ENCODE results near the gene GPX7. TPM values are rescaled to one million over a fixed set of nuclear protein-coding genes. Genes with fewer than 3 reads are reported as not detected.
A peak's percentile ranks its signal among the peaks of the same experiment; 100 is the strongest.

GPX7 gene
- total RNA-seq, 1 donor from 2014 or later = 96.0 TPM

DNA sequence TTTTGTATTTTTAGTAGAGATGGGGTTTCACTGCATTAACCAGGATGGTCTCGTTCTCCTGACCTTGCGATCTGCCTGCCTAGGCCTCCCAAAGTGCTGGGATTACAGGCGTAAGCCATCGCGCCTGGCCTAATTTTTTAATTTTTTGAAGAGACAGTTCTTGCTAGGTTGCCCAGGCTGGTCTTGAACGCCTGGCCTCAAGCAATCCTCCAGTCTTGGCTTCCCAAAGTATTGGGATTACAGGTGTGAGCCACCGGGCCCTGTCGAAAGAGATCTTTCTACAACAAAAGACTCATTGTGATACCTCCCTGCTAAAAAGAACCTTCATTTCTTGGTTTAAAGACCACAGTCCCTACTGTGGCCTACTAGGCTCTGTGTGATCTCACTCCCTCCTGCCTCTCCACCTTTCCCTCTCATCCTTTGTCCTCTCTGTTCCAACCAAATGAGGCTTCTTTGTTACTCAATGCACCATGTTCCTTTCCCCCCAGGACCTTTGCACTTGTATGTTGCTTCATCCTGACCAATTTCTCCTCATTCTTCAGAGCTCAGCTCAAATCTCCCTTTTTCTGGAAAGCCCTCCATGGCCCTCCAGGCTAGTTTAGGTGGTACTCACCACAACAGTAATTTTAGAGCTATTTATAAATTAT, 1.5 kb upstream of the GPX7 start:
- H3K36me3 ChIP-seq (ENCODE audit: control insufficient read depth in 3 of 3, insufficient read depth in 3 of 3, low read length in 3 of 3) = no peaks in the 10 kb centered on the region
- H3K27me3 ChIP-seq (ENCODE audit: control insufficient read depth in 3 of 3, insufficient read depth in 3 of 3, low read length in 3 of 3) = no peaks in the 10 kb centered on the region
- peaks cover 41 to 47% (median 43%) of the 10 kb centered on the region in 3 donors for H3K4me1 ChIP-seq (ENCODE audit: control insufficient read depth in 3 of 3, insufficient read depth in 3 of 3, low read length in 3 of 3)
- no peak overlapping the region for H3K4me3 ChIP-seq (ENCODE audit: low read length in 3 of 3)
- no peaks in the 10 kb centered on the region for H3K9me3 ChIP-seq (ENCODE audit: control insufficient read depth in 3 of 3, low read length in 3 of 3)
- peak overlapping the region in 1 of 3 donors; percentile 2 for H3K9ac ChIP-seq (ENCODE audit: low read depth in 1 of 3, low read length in 3 of 3)
- H3K27ac ChIP-seq (ENCODE audit: low read depth, low read length) = no peak overlapping the region

DNA sequence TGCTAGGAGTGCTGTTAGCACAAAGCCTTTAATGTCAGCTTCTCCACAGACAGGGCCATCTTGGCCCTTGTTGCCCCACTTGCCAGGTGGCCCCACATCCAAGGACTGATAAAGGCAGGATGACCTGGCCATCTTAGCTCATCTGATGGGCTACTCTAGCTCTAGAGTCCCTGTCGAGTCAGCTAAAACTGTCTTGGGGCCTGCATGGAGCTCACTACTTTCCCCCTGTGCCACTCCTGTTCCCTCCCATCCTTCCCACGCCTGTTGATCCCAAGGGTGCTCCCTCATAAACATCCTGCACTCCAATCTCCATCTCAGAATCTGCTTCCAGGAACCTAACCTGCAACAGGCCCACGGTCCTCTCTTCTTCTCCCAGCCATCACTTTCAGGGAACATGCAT, 652 bp upstream of the GPX7 start:
- peaks cover 0 to 6% (median under 1%) of the 10 kb centered on the region in 3 donors for H3K36me3 ChIP-seq (ENCODE audit: control insufficient read depth in 3 of 3, insufficient read depth in 3 of 3, low read length in 3 of 3)
- no peaks in the 10 kb centered on the region for H3K27me3 ChIP-seq (ENCODE audit: control insufficient read depth in 3 of 3, insufficient read depth in 3 of 3, low read length in 3 of 3)
- peaks cover 41 to 53% (median 48%) of the 10 kb centered on the region in 3 donors for H3K4me1 ChIP-seq (ENCODE audit: control insufficient read depth in 3 of 3, insufficient read depth in 3 of 3, low read length in 3 of 3)
- H3K9ac ChIP-seq (ENCODE audit: low read depth in 1 of 3, low read length in 3 of 3) = peak overlapping the region; percentile 78 to 88 (median 85)
- peak overlapping the region; percentile 79 for H3K27ac ChIP-seq (ENCODE audit: low read depth, low read length)
- no peaks in the 10 kb centered on the region for H3K9me3 ChIP-seq (ENCODE audit: control insufficient read depth in 3 of 3, low read length in 3 of 3)
- peak overlapping the region; percentile 73 to 79 (median 75) for H3K4me3 ChIP-seq (ENCODE audit: low read length in 3 of 3)

DNA sequence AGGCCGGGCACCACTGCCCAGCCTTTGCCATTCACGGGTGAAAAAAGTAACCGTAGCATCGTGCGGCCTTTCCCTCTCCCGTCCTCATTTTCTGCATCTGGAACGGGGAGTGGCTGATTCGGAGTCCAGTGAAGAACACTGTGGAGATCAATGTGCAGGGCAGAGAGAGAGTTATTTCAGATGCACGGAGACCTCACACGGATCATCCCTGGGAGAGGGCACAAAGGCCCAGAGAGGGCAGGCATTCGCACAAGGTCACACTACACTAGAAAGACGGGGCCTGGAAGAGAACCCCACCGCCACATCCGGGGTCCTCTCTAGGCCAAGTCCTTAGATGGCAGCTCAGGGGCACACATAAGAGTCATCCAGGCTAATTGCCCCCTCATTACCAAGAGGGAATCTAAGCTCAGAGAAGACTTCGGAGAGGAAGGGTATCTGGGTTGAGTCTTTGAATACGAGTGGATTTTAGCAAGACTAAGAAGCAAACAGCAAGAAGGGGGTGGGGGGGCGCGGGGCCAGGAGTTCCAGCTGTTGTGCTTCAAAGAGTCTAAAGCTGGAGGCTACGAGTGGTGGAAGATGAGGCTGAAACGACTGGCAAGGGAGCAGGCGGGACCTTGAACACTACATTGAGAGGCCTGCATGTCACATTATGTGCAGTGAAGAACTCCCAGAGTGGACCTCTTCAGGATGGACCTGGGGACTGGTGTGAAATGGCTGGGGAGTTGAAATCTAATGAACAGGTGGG, 857 bp downstream of the GPX7 start:
- peaks cover 4 to 20% (median 16%) of the 10 kb centered on the region in 3 donors for H3K36me3 ChIP-seq (ENCODE audit: control insufficient read depth in 3 of 3, insufficient read depth in 3 of 3, low read length in 3 of 3)
- H3K9ac ChIP-seq (ENCODE audit: low read depth in 1 of 3, low read length in 3 of 3) = peak overlapping the region; percentile 79 to 88 (median 79)
- H3K27me3 ChIP-seq (ENCODE audit: control insufficient read depth in 3 of 3, insufficient read depth in 3 of 3, low read length in 3 of 3) = no peaks in the 10 kb centered on the region
- H3K9me3 ChIP-seq (ENCODE audit: control insufficient read depth in 3 of 3, low read length in 3 of 3) = no peaks in the 10 kb centered on the region
- H3K4me1 ChIP-seq (ENCODE audit: control insufficient read depth in 3 of 3, insufficient read depth in 3 of 3, low read length in 3 of 3) = peaks cover 41 to 53% (median 48%) of the 10 kb centered on the region in 3 donors
- H3K4me3 ChIP-seq (ENCODE audit: low read length in 3 of 3) = peak overlapping the region; percentile 68 to 79 (median 75)
- peak overlapping the region; percentile 79 for H3K27ac ChIP-seq (ENCODE audit: low read depth, low read length)

DNA sequence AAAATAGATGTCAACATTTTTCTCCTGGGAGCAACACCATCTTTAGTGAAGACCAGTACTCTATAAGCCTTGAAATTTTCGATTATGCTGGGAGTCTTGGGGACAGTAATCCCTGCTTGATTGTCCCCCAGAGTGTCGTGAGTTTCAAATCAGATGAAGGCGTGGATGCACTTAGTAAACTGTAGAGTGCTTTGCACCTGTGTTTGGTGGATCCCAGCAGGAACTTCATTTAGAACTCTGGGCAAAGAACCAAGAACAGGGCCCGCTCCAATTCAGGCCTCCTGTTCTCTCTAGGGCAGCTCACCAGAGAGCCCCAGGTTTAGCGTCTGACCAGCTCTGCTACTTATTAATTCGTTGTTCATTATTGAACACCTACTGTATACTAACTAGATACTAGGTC, 1.5 kb downstream of the GPX7 start:
- Histone ChIP-seq H3K4me3 (ENCODE audit: low read length in 3 of 3) (peak overlapping the region in 1 of 3 donors; percentile 79), H3K27ac (ENCODE audit: low read depth, low read length) (peak overlapping the region; percentile 79), H3K9ac (ENCODE audit: low read depth in 1 of 3, low read length in 3 of 3) (peak overlapping the region in 2 of 3 donors; percentile 48 to 55), H3K4me1 (ENCODE audit: control insufficient read depth in 3 of 3, insufficient read depth in 3 of 3, low read length in 3 of 3) (peaks cover 41 to 53% (median 48%) of the 10 kb centered on the region in 3 donors), H3K9me3 (ENCODE audit: control insufficient read depth in 3 of 3, low read length in 3 of 3) (no peaks in the 10 kb centered on the region), H3K36me3 (ENCODE audit: control insufficient read depth in 3 of 3, insufficient read depth in 3 of 3, low read length in 3 of 3) (peaks cover 9 to 24% (median 22%) of the 10 kb centered on the region in 3 donors), H3K27me3 (ENCODE audit: control insufficient read depth in 3 of 3, insufficient read depth in 3 of 3, low read length in 3 of 3) (no peaks in the 10 kb centered on the region)

DNA sequence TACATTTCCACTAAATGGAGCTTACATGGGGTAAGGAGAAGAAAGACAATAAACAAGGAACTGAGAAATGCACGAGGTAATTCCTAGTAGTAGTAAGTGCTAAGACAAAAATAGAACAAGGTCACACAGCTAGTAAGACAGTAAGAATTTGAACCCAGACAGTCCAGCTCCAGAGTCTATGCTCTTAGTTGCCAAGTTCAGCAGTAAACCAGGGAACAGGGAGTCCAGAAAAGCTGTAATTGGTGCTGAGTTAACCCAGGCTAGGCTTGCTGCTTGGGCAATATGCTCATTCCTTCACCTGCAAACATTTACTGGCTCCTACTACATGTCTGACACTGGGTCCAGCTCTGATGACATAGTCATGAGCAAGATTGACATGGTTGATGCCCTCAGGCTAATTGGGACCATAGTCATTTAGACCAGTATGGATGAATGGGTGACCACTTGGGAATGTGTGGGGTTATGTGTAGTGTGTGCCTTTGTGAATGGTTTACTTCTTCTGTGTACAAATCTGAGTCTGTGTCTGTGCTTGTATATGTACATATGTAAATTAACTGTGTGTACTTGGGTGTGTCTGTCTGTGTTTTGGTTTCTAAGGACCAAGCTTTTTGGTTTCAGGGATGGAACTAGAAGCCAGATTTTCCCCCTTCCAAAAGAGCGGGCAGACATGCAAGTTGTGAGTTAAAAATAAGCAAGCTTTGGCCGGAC, 2.0 kb downstream of the GPX7 start:
- H3K9ac ChIP-seq (ENCODE audit: low read depth in 1 of 3, low read length in 3 of 3) = peak overlapping the region; percentile 48 to 55 (median 54)
- peak overlapping the region; percentile 79 for H3K27ac ChIP-seq (ENCODE audit: low read depth, low read length)
- peak overlapping the region in 1 of 3 donors; percentile 1 for H3K4me3 ChIP-seq (ENCODE audit: low read length in 3 of 3)
- H3K9me3 ChIP-seq (ENCODE audit: control insufficient read depth in 3 of 3, low read length in 3 of 3) = no peaks in the 10 kb centered on the region
- H3K36me3 ChIP-seq (ENCODE audit: control insufficient read depth in 3 of 3, insufficient read depth in 3 of 3, low read length in 3 of 3) = peaks cover 12 to 27% (median 24%) of the 10 kb centered on the region in 3 donors
- H3K4me1 ChIP-seq (ENCODE audit: control insufficient read depth in 3 of 3, insufficient read depth in 3 of 3, low read length in 3 of 3) = peaks cover 41 to 52% (median 48%) of the 10 kb centered on the region in 3 donors
- no peaks in the 10 kb centered on the region for H3K27me3 ChIP-seq (ENCODE audit: control insufficient read depth in 3 of 3, insufficient read depth in 3 of 3, low read length in 3 of 3)

DNA sequence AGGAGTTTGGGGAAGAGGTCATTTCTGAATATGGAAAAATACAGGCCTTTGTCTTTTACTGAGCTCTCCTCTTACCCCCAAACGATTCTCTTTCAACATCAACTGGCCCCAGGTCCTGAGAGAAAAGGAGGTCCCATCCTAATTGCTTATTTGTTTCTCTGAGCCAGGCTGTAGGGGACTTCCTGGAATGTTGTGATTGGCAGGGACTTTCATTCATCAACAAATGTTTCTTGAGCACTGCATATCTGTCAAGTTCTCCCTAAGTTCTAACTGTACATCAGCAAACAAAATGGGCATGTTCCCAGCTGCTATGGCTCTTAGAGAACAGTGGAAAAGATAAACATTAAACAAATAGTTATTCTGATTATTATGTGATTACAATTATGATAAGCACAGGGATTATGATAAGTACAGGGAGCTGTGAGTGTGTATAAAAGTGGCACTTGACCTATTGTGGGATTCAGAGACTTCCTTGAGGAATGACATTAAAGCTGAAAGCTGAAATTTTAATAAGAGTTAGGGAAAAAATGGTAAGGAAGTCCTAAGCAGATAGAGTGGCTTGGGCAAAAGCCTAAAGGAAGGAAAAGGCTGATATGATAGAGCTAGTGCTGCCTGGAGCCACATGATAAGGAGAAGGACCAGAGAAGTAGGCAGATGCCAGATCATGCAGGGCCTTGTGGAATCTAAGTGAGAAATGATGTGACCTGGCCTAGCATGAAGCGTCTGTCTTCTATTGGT, 11.6 kb downstream of the GPX7 start:
- Histone ChIP-seq H3K4me1 (ENCODE audit: control insufficient read depth in 3 of 3, insufficient read depth in 3 of 3, low read length in 3 of 3) (no peaks in the 10 kb centered on the region), H3K9ac (ENCODE audit: low read depth in 1 of 3, low read length in 3 of 3) (no peak overlapping the region), H3K9me3 (ENCODE audit: control insufficient read depth in 3 of 3, low read length in 3 of 3) (no peaks in the 10 kb centered on the region), H3K36me3 (ENCODE audit: control insufficient read depth in 3 of 3, insufficient read depth in 3 of 3, low read length in 3 of 3) (peaks cover 1 to 3% (median 2%) of the 10 kb centered on the region in 3 donors), H3K27ac (ENCODE audit: low read depth, low read length) (no peak overlapping the region), H3K4me3 (ENCODE audit: low read length in 3 of 3) (no peak overlapping the region), H3K27me3 (ENCODE audit: control insufficient read depth in 3 of 3, insufficient read depth in 3 of 3, low read length in 3 of 3) (no peaks in the 10 kb centered on the region)

DNA sequence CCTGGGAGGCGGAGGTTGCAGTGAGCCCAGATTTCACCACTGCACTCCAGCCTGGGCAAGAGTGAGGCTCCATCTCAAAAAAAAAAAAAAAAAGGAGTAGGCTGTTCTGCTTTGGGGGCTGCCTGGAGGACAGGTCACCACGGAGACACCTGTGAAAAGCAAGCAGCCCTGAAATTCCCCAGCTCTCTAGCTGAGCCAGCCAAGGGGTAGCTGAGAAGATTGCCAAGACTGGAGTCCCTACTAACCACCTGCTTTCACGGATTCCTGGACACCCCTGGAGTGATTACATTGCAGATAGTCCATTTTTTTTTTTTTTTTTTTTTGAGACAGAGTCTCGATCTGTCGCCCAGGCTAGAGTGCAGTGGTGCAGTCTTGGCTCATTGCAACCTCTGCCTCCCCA, 12.5 kb downstream of the GPX7 start:
- Histone ChIP-seq H3K9me3 (ENCODE audit: control insufficient read depth in 3 of 3, low read length in 3 of 3) (no peaks in the 10 kb centered on the region), H3K4me1 (ENCODE audit: control insufficient read depth in 3 of 3, insufficient read depth in 3 of 3, low read length in 3 of 3) (no peaks in the 10 kb centered on the region), H3K4me3 (ENCODE audit: low read length in 3 of 3) (no peak overlapping the region), H3K36me3 (ENCODE audit: control insufficient read depth in 3 of 3, insufficient read depth in 3 of 3, low read length in 3 of 3) (peaks cover 0 to 2% (median 0%) of the 10 kb centered on the region in 3 donors), H3K27ac (ENCODE audit: low read depth, low read length) (no peak overlapping the region), H3K9ac (ENCODE audit: low read depth in 1 of 3, low read length in 3 of 3) (no peak overlapping the region), H3K27me3 (ENCODE audit: control insufficient read depth in 3 of 3, insufficient read depth in 3 of 3, low read length in 3 of 3) (no peaks in the 10 kb centered on the region)

DNA sequence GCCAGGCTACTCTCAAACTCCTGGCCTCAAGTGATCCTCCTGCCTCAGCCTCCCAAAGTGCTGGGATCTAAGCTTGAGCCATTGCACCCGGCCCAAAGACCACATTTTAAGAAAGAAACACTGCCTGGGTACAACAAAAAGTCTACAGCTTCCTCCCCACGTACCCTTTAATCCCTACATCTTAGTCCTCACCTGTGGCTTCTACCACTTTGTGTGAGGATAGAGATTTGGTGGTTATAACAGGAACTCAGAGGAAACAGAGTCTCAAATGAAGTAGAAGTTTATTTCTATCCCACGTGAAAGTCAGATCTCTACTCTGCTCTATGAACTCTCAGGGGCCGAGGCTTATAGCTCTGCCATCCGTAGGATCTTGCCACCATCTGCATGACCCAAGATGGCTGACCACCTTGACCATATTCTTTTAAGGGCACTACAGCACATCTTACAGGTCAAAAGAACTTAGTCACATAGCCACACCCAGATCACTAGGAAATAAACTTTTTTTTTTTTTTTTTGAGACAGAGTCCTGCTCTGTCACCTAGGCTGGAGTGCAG, 13.4 kb downstream of the GPX7 start:
- H3K27ac ChIP-seq (ENCODE audit: low read depth, low read length) = no peak overlapping the region
- H3K27me3 ChIP-seq (ENCODE audit: control insufficient read depth in 3 of 3, insufficient read depth in 3 of 3, low read length in 3 of 3) = no peaks in the 10 kb centered on the region
- peaks cover 0 to 2% (median 0%) of the 10 kb centered on the region in 3 donors for H3K9me3 ChIP-seq (ENCODE audit: control insufficient read depth in 3 of 3, low read length in 3 of 3)
- no peaks in the 10 kb centered on the region for H3K36me3 ChIP-seq (ENCODE audit: control insufficient read depth in 3 of 3, insufficient read depth in 3 of 3, low read length in 3 of 3)
- H3K4me3 ChIP-seq (ENCODE audit: low read length in 3 of 3) = no peak overlapping the region
- no peaks in the 10 kb centered on the region for H3K4me1 ChIP-seq (ENCODE audit: control insufficient read depth in 3 of 3, insufficient read depth in 3 of 3, low read length in 3 of 3)
- H3K9ac ChIP-seq (ENCODE audit: low read depth in 1 of 3, low read length in 3 of 3) = no peak overlapping the region

DNA sequence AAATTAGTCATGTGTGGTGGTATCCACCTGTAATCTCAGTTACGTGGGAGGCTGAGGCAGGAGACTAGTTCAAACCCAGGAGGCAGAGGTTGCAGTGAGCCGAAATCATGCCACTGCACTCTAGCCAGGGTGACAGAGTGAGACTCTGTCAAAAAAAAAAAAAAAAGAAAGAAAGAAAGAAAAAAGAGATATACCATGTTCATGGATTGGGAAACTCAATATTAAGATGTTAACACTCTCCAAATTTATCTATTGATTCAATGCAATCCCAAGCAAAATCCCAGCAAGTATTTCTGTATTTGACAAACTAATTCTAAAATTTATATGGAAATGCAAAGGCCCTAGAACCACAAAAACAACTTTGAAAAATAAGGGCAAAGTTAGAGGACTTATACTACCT, 19.8 kb downstream of the GPX7 start:
- H3K27ac ChIP-seq (ENCODE audit: low read depth, low read length) = no peak overlapping the region
- no peaks in the 10 kb centered on the region for H3K4me1 ChIP-seq (ENCODE audit: control insufficient read depth in 3 of 3, insufficient read depth in 3 of 3, low read length in 3 of 3)
- H3K9ac ChIP-seq (ENCODE audit: low read depth in 1 of 3, low read length in 3 of 3) = no peak overlapping the region
- no peaks in the 10 kb centered on the region for H3K36me3 ChIP-seq (ENCODE audit: control insufficient read depth in 3 of 3, insufficient read depth in 3 of 3, low read length in 3 of 3)
- H3K4me3 ChIP-seq (ENCODE audit: low read length in 3 of 3) = no peak overlapping the region
- no peaks in the 10 kb centered on the region for H3K27me3 ChIP-seq (ENCODE audit: control insufficient read depth in 3 of 3, insufficient read depth in 3 of 3, low read length in 3 of 3)
- H3K9me3 ChIP-seq (ENCODE audit: control insufficient read depth in 3 of 3, low read length in 3 of 3) = peaks cover 0 to 5% (median 2%) of the 10 kb centered on the region in 3 donors
